ENCODE data around the gene ULK1.

ULK1 gene

GRCh38 chr12:131894313-131894860 lies at the start of gene ULK1:
ULK1 (plus strand) TSS chr12:131894622; CDS start chr12:131895002, 380 bp downstream.
- DNase-seq = peak; percentile 87

DNA sequence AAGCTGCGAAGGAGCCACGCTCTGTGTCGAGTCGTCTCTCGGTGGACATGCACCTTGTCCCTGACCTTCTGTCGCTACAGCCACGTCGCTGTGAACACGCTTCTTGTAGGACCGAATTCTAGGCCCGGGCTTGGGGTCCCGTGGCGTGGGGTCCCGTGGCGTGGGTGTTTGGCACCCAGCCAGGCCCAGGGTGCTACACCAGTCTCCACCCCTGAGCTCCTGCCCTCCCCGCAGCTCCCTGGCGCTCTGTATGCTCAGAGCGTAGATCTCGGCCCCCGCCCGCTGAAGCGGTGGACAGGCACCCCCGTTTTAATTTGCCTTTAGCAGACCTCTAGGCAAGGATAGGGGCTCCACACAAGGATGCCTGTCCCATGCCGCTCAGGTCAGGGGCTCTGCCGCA lies 49.8 kb upstream of the ULK1 start:
- DNase-seq = no peak

- no peak for DNase-seq
Observed at GRCh38 chr12:131845121-131845520, 49.3 kb upstream of the ULK1 start.

- DNase-seq = no peak
Observed at GRCh38 chr12:131847456-131847855, 47.0 kb upstream of the ULK1 start.

- no peak for DNase-seq
Observed at GRCh38 chr12:131848753-131849152, 45.7 kb upstream of the ULK1 start.

DNA sequence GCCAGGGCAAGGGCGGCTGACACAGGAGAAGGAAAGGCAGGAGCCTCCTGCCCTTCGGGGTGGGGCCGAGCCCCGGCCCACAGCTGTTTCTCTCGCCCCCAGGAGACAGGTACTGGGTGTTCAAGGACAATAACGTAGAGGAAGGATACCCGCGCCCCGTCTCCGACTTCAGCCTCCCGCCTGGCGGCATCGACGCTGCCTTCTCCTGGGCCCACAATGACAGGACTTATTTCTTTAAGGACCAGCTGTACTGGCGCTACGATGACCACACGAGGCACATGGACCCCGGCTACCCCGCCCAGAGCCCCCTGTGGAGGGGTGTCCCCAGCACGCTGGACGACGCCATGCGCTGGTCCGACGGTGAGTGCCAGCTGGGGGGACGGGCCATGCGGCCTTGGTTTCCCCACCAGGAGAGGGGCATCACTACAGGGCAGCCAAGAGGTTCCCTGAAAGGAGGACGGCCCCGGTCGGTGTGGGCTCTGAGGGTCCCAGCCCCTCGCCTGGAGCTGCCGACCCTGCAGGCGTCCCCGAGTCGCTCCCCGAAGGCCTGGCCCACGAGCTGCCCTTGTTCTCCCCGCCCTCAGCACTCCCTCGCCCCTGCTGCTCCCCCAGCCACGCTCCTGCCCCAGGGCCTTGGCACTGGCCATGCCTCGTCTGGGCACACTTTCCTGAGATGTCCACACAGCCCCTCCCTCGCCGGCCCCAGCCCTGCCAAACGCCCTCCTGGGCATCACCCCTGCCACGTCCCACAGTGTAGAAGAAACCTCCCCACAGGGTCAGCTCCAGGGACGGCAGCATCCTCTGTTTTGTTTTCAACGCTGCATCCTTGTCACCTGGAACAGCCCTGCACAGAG lies 44.5 kb upstream of the ULK1 start:
- no peak for DNase-seq

- no peak for DNase-seq
Observed at GRCh38 chr12:131850856-131851559, 43.4 kb upstream of the ULK1 start.

DNA sequence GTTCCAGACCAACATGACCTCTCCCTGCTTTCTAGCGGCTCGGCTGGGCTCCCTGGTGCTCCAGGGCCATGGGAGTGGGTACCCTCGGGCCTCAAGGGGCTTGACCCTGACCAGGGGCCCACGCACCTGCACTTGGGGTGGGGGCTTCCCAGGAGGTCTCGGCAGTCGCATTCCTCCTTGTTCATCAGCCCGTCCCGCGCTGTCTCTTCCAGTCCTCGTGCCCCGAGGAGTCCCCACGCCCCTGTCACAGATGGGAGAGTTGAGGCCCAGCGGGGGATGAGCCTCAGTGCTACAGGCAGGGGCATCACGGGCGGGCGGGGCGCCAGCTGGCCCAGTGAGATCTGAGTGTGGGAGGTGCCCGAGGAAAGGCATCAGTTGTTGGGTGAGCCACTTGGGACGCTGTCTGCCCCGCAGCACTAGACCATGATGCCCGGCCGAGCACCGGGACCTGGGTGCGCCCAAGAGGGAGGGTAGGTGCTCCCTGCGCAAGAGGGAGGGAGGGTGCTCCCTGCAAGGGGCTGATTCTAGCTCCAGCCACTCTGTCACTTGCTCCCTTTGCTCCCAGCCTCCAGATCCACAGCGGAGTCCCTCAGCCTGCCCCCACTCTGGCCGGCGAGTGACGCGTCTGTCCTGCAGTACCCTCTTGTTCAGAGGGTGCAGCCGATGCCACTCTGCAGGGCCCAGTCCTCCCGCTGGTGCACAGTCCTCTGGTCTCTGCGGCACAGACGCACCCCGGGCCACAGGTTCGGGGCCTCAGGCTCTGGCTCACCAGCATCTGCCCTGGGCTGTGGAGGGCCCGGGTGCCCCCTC lies 42.5 kb upstream of the ULK1 start:
- no peak for DNase-seq

GRCh38 chr12:131852551-131853299 lies 41.7 kb upstream of the ULK1 start:
- DNase-seq = no peak

GRCh38 chr12:131853832-131854797 lies 40.3 kb upstream of the ULK1 start:
- DNase-seq = no peak

GRCh38 chr12:131854861-131855476 lies 39.5 kb upstream of the ULK1 start:
- no peak for DNase-seq

DNA sequence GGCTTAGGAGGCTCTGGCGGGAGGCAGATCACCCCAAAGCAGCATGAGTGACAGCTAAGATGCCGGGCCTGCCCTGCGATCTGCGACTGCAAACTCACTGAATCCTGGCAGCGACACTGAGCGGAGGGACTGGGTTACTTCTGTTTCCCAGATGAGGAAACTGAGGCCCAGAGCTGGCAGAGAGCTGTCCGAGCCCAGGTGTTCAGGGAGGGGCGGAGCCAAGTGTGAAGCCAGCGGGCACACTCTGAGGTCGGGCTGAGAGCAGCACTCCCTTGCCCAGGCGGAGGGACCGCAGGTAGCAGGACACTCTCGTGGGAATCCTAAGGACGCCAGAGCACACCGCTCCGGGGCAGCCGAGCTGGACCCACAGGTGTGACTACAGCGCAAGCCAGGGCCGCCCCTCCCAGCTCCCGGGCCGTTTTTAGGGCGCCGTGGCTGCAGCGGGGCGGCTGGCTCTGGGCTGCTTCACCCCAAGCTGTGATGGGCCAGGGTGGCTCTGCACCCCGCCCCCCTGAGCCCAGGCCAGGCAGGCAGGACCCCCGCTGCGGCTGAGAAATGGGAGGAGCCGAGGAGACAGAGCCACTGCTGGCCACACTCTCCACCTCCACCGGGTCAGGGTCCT lies 38.8 kb upstream of the ULK1 start:
- DNase-seq = no peak

DNA sequence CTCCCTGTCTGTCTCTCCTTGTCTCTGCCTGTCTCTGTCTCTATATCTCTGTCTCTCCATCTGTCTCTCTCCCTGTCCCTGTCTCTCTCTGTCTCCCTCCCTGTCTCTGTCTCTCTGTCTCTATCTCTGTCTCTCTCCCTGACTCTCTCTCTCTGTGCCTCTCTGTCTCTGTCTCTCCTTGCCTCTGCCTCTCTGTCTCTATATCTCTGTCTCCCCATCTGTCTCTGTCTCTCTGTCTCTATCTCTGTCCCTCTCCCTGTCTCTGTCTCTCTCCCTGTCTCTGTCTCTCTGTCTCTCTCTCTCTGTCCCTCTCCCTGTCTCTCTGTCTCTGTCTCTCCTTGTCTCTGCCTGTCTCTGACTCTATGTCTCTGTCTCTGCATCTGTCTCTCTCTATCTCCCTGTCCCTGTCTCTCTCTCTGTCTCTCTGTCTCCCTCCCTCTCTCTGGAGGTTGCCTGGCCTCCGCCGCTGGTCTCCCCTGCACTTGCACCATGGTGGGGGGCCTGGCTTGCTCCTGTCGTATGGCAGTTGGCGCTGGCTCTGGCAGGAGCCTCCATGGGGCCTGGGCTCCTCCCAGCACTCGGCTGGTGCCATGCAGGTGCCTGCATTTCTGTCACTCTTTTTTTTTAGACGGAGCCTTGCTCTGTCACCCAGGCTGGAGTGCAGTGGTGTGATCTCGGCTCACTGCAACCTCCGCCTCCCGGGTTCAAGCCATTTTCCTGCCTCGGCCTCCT lies 37.9 kb upstream of the ULK1 start:
- DNase-seq = no peak

DNA sequence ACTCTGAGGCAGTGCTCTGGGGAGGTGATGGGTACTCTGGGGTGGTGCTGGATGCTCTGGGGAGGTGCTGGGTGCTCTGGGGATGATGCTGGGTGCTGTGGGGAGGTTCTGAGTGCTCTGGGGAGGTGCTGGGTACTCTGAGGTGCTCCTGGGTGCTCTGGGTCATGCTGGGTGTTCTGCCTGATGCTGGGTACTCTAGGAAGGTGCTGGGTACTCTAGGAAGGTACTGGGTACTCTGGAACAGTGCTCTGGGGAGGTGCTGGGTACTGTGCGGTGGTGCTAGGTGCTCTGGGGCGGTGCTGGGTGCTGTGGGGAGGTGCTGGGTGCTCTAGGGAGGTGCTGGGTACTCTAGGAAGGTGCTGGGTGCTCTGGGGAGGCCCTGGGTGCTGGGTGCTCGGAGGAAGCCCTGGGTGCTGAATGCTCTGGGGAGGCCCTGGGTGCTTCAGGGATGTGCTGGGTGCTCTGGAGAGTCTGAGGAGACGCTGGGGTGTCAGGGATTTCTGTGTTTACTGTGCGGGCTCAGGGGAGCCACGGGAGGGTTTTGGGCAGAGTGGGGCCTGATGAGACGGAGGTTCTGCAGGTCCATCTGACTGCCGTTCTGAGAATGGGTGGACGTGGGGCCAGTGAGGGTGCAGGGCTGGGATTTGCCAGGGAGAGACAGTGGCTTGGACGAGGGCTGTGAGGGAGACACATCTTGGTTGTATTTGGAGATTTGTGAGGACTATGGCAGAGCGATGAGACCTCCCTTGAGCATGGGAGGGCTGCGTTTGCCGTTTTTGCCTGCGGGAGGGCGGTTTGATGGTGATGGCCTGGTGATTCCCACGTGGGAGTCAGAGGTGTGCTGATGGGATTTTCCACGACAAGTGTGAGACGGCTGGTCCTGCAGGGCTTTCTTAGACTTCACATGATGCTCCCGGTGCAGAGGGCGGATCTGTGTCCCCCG lies 36.2 kb upstream of the ULK1 start:
- no peak for DNase-seq

- peak; percentile 83 for DNase-seq
Observed at GRCh38 chr12:131860472-131861260, 33.8 kb upstream of the ULK1 start.

GRCh38 chr12:131861261-131862083 lies 33.0 kb upstream of the ULK1 start:
- no peak for DNase-seq

GRCh38 chr12:131862084-131862441 lies 32.4 kb upstream of the ULK1 start:
- DNase-seq = no peak

Data from NCI-H345 (cell line).